ENCODE measurements around the gene CES1. TPM values are rescaled to one million over a fixed set of nuclear protein-coding genes. Genes with fewer than 3 reads are reported as not detected.
"Not testable (repeated sequence)": the region's sequence is repeated elsewhere in the genome, so short reads cannot be mapped to it uniquely, and the experiment has no call there.

CES1 gene
- total RNA-seq, 4 donors from 2014 or later: 2.0 to 14.0 (median 5.5) TPM

DNA sequence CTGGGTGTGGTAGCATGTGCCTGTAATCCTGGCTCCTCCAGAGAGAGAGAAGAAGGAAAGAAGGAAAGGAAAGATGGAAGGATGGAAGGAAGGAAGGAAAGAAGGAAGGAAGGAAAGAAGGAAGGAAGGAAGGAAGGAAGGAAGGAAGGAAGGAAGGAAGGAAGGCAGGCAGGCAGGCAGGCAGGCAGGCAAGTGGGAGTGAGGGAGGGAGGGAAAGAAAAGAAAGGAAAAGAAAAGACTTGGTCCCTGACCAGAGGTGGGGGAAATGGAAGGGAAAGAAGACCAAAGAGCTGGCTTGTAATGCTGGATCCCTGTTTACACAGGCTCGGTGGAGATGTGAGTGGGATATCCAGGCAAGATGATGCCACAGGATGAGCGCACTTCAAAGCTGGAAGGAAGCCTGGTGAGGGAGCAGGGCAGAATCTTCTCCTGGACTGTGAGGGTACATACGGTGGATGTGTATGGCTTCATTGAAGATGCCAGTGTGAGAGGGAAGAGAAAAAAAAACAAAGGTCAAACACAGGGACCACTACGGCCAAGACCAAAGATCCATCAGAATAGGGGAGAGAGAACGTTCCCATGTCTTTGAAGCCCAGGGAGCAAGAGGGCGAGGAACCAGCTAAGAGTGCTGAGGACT lies 2.1 kb downstream of the CES1 start:
- no peaks in the 10 kb centered on the region for H3K36me3 ChIP-seq
- H3K27ac ChIP-seq: no peak overlapping the region
- H3K9me3 ChIP-seq: no peaks in the 10 kb centered on the region
- TF ChIP-seq, protein P1, sequence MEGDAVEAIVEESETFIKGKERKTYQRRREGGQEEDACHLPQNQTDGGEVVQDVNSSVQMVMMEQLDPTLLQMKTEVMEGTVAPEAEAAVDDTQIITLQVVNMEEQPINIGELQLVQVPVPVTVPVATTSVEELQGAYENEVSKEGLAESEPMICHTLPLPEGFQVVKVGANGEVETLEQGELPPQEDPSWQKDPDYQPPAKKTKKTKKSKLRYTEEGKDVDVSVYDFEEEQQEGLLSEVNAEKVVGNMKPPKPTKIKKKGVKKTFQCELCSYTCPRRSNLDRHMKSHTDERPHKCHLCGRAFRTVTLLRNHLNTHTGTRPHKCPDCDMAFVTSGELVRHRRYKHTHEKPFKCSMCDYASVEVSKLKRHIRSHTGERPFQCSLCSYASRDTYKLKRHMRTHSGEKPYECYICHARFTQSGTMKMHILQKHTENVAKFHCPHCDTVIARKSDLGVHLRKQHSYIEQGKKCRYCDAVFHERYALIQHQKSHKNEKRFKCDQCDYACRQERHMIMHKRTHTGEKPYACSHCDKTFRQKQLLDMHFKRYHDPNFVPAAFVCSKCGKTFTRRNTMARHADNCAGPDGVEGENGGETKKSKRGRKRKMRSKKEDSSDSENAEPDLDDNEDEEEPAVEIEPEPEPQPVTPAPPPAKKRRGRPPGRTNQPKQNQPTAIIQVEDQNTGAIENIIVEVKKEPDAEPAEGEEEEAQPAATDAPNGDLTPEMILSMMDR (IDR thresholded peaks at IDR 0.05): no peak
- TF ChIP-seq POLR2A (IDR thresholded peaks at IDR 0.05): no peak
- no peak overlapping the region for H3K4me3 ChIP-seq
- H3K4me1 ChIP-seq: no peaks in the 10 kb centered on the region
- no peaks in the 10 kb centered on the region for H3K27me3 ChIP-seq
- no peak for DNase-seq

DNA sequence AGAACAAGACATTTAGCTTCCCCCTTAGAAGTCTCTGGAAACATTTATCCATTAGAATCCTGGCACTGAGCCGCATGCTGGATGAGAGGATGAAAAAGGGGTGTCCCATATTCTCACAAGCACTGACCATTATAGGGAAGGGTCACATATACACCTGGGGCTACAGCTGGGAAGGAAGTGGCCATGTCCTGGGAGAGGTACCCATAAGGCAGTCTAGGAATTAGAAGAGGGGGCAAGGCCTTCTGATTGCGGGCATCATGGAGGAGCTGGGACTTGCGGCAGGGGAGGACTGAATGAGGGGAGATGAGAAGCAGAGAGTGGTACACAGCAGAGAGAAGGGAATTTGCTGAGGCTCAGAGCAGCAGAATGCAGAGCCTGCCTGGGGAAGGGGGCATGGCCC lies 3.7 kb downstream of the CES1 start:
- not testable (repeated sequence) for H3K27ac ChIP-seq, H3K9me3 ChIP-seq, H3K27me3 ChIP-seq, H3K4me3 ChIP-seq, H3K4me1 ChIP-seq, H3K36me3 ChIP-seq, DNase-seq

DNA sequence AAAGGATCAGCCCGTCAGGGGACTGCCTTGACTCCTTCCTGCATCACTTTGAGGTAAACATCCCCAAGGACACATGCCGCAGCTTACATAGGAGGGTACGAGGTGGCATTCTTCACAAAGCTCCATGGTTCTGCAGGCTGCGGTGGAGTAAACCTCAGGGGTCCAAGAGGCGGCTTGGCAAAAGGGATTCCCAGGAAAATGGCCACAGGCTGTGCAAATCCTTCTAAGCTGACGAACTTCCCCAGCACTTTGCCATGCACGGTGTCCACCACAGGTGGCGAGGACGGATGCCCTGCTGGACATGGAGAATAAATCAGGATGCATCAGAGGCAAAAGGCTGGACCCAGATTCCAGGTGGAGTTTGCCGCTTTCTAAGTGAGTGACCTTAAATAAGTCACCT lies 4.2 kb downstream of the CES1 start:
- Histone ChIP-seq H3K36me3 (no peaks in the 10 kb centered on the region), H3K27me3 (no peaks in the 10 kb centered on the region), H3K27ac (no peak overlapping the region), H3K4me1 (no peaks in the 10 kb centered on the region), H3K4me3 (no peak overlapping the region), H3K9me3 (no peaks in the 10 kb centered on the region)
- TF ChIP-seq POLR2A (IDR thresholded peaks at IDR 0.05): no peak
- TF ChIP-seq, protein P1 (IDR thresholded peaks at IDR 0.05): no peak
- DNase-seq: no peak

DNA sequence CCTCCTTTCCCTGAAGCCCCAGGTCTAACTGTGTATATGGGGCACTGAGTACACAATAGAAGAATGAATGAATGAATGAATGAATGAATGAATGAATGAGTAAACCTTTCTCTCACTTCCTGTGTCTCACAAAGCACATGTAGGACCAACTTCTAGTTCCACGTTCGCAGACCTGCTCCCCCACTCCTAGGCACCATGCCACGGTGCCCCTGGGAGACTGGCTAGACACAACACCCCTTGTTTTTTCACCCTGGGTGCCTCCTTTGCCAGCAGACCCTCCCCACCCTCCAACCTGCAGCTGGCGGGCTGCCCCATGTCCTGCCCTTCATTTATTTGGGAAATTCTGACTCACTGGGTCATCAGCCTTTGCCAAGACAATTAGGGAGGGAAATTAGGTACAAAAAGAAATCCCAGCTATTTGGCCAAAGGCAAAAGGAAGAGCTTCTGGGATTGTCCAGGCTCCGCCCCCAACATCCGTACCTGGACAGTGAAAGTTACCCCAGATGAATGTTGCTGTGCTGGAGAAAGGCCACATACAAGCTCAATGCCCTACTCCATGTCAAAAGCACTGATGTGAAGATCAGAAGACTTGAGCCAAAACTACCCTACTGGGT lies 7.7 kb downstream of the CES1 start:
- Histone ChIP-seq H3K36me3 (no peaks in the 10 kb centered on the region), H3K4me1 (no peaks in the 10 kb centered on the region), H3K4me3 (no peak overlapping the region), H3K27ac (no peak overlapping the region), H3K27me3 (no peaks in the 10 kb centered on the region), H3K9me3 (no peaks in the 10 kb centered on the region)
- TF ChIP-seq, protein P1 (IDR thresholded peaks at IDR 0.05): no peak
- TF ChIP-seq POLR2A (IDR thresholded peaks at IDR 0.05): no peak
- DNase-seq: no peak

DNA sequence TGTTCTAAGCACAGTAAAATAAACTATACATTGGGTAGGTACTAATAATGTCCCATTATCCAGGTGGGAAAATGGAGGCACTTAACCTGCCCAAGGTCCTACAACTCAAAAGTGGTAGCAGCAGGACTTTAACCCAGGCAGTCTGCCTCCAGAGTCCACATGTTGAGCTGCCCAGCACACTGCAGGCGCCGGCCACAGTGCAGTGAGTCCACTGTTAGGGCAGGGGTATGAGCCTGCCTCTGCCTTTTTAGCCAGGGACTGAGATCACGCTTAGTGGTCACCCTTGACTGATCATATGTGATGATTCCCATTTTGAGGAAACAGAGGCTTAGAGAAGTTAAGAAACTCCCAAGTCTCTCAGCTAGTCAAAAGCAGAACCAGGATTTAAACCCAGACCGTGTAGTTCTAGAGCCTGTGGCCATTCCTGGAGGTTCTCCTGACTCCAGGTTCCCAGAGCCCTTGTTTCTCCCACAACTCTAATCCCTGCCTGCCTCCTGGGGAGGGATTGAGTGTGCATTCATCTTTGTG lies 8.4 kb downstream of the CES1 start:
- DNase-seq: no peak
- no peak overlapping the region for H3K4me3 ChIP-seq
- H3K4me1 ChIP-seq: no peaks in the 10 kb centered on the region
- no peaks in the 10 kb centered on the region for H3K9me3 ChIP-seq
- no peaks in the 10 kb centered on the region for H3K36me3 ChIP-seq
- TF ChIP-seq, protein P1 (IDR thresholded peaks at IDR 0.05): no peak
- no peak for TF ChIP-seq POLR2A (IDR thresholded peaks at IDR 0.05)
- no peaks in the 10 kb centered on the region for H3K27me3 ChIP-seq
- H3K27ac ChIP-seq: no peak overlapping the region

DNA sequence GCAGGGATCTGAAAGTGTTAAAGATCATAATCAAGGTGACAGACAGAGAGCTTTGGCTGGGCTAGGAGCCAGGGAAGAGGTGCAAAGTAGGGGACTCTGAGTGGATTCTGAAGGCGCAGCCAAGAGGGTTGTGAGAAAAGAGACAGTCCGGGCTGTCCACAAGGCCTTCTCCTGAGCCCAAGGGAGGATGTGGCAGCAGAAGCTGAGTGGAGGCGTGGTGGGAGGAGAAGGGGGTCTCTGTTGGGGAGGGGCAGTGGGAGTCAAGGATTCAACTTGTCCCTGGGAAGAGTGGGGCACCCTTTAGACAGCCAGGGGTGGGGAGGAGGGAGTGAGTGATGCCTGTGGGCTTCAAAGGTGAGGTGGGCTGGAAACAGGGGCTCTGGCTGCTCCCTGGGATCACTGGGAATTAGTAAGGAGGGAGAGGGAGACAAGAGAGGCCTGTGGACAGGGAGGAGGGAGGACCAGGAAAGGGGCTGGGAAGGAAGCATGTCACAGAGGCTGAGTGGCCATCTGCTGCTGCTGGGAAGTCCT lies 10.6 kb downstream of the CES1 start:
- Histone ChIP-seq H3K36me3 (no peaks in the 10 kb centered on the region), H3K4me3 (no peak overlapping the region), H3K27ac (no peak overlapping the region), H3K4me1 (no peaks in the 10 kb centered on the region), H3K27me3 (no peaks in the 10 kb centered on the region), H3K9me3 (no peaks in the 10 kb centered on the region)
- no peak for DNase-seq
- no peak for TF ChIP-seq POLR2A (IDR thresholded peaks at IDR 0.05)
- TF ChIP-seq, protein P1 (IDR thresholded peaks at IDR 0.05): no peak

All from Peyer's patch (tissue), 4 donors.